GM23338 (cell line): Measurements from ENCODE around the gene ASMT. TPM values are rescaled to one million over a fixed set of nuclear protein-coding genes. Genes with fewer than 3 reads are reported as not detected.

Experiments
- ATAC-seq: fragments of 200-7000 bp; cut with Tn5 transposase; 3 replicates; pipeline ENCODE4 v1.9.1; 2020
- DNase-seq: peaks from one replicate; pipeline ENCODE4 v3.0.0-alpha.2; 2015; ENCODE audit warnings: low spot score
- H2AFZ ChIP-seq: fragments of 200-600 bp; sonication (generic); 2 replicates; pipeline ENCODE4 v1.8.0; 2016; ENCODE audit warnings: antibody characterized with exemption, mild to moderate bottlenecking, moderate library complexity
- H3F3A ChIP-seq: fragments of 200-600 bp; sonication (generic); replicated peaks from 2 replicates; pipeline ENCODE4 v1.8.0; 2017; ENCODE audit warnings: antibody characterized with exemption, mixed run types, low read depth
- H3K27ac ChIP-seq: fragments of 200-600 bp; sonication (generic); 2 replicates; pipeline ENCODE4 v1.6.1; 2016; ENCODE audit warnings: low read depth
- H3K27me3 ChIP-seq: fragments of 200-600 bp; sonication (generic); 2 replicates; pipeline ENCODE4 v1.8.0; 2016; ENCODE audit warnings: mild to moderate bottlenecking, mixed run types, moderate library complexity; ENCODE audit not compliant: insufficient read depth
- H3K36me3 ChIP-seq: fragments of 200-600 bp; sonication (generic); 2 replicates; pipeline ENCODE4 v1.8.0; 2016; ENCODE audit warnings: mild to moderate bottlenecking; ENCODE audit not compliant: insufficient read depth
- H3K4me1 ChIP-seq: fragments of 200-600 bp; sonication (generic); 2 replicates; pipeline ENCODE4 v1.8.0; 2016; ENCODE audit warnings: mild to moderate bottlenecking, moderate library complexity; ENCODE audit not compliant: insufficient read depth
- H3K4me2 ChIP-seq: fragments of 200-600 bp; sonication (generic); 2 replicates; pipeline ENCODE4 v1.7.1; 2017; ENCODE audit warnings: mixed run types
- H3K4me3 ChIP-seq: fragments of 200-600 bp; sonication (generic); 2 replicates; pipeline ENCODE4 v1.6.1; 2016; ENCODE audit warnings: mixed run types
- H3K79me2 ChIP-seq: fragments of 200-600 bp; sonication (generic); replicated peaks from 2 replicates; pipeline ENCODE4 v1.8.0; 2017; ENCODE audit warnings: mild to moderate bottlenecking; ENCODE audit not compliant: insufficient read depth
- H3K9me2 ChIP-seq: fragments of 200-600 bp; sonication (generic); 2 replicates; pipeline ENCODE4 v1.8.0; 2017; ENCODE audit not compliant: insufficient read depth
- H4K20me1 ChIP-seq: fragments of 200-600 bp; sonication (generic); replicated peaks from 2 replicates; pipeline ENCODE4 v1.8.0; 2017; ENCODE audit warnings: mild to moderate bottlenecking; ENCODE audit not compliant: insufficient read depth
- H3K27ac Mint-ChIP-seq: 2 replicates; pipeline ENCODE4 v1.8.0; 2020; ENCODE audit warnings: inconsistent platforms, mild to moderate bottlenecking, moderate library complexity, mixed read lengths
- H3K27me3 Mint-ChIP-seq: 3 replicates; pipeline ENCODE4 v1.8.0; 2022; ENCODE audit warnings: low read depth, mild to moderate bottlenecking, moderate library complexity, mixed read lengths, inconsistent platforms; ENCODE audit not compliant: insufficient read depth, poor library complexity
- H3K36me3 Mint-ChIP-seq: 3 replicates; pipeline ENCODE4 v1.8.0; 2021; ENCODE audit warnings: low read depth, mild to moderate bottlenecking, inconsistent platforms, moderate library complexity, mixed read lengths
- H3K4me1 Mint-ChIP-seq: 3 replicates; pipeline ENCODE4 v1.8.0; 2020; ENCODE audit warnings: mild to moderate bottlenecking, inconsistent platforms, mixed read lengths
- H3K4me3 Mint-ChIP-seq: 3 replicates; pipeline ENCODE4 v1.8.0; 2021; ENCODE audit warnings: moderate library complexity, mild to moderate bottlenecking, inconsistent platforms, mixed read lengths
- H3K9me3 Mint-ChIP-seq: 3 replicates; pipeline ENCODE4 v1.8.0; 2020; ENCODE audit warnings: moderate library complexity, mild to moderate bottlenecking, inconsistent platforms, mixed read lengths
- CREB1 ChIP-seq: fragments of 250-450 bp; sonication (Bioruptor Pico); IDR thresholded peaks from 2 replicates; pipeline ENCODE4 v1.5.0; 2020; ENCODE audit warnings: low read depth, mild to moderate bottlenecking, moderate library complexity
- CTCF ChIP-seq, 2 experiments: fragments of 200-600 bp in 1 of 2; sonication (generic) in 1 of 2; conservative IDR thresholded peaks; 2 replicates each; pipeline versions ENCODE4 v1.5.1 to v1.6.1; 2016 to 2017; ENCODE audit warnings: antibody characterized with exemption in 2 of 2, low read depth in 2 of 2, mild to moderate bottlenecking in 2 of 2, moderate library complexity in 1 of 2
- ETS1 ChIP-seq: IDR thresholded peaks from 2 replicates; pipeline ENCODE4 v1.6.1; 2016; ENCODE audit warnings: antibody characterized with exemption
- EZH2 ChIP-seq: fragments of 200-600 bp; sonication (generic); IDR thresholded peaks from one replicate; pipeline ENCODE4 v1.8.0; 2017; ENCODE audit warnings: antibody characterized with exemption, mild to moderate bottlenecking, low read depth; ENCODE audit not compliant: unreplicated experiment
- JUNB ChIP-seq: IDR thresholded peaks from one replicate; pipeline ENCODE4 v1.6.1; 2016; ENCODE audit warnings: antibody characterized with exemption; ENCODE audit not compliant: unreplicated experiment
- NANOG ChIP-seq: IDR thresholded peaks from 2 replicates; pipeline ENCODE4 v1.6.1; 2016; ENCODE audit warnings: antibody characterized with exemption, borderline replicate concordance
- REST ChIP-seq: IDR thresholded peaks from one replicate; pipeline ENCODE4 v1.6.1; 2018; ENCODE audit warnings: antibody characterized with exemption; ENCODE audit not compliant: unreplicated experiment
- polyA plus RNA-seq: library from polyadenylated mRNA; unstranded; fragments of >200 nt; fragmentation: Nextera tagmentation; extraction: Ambion mirVana; gene quantifications from 2 replicates; pipeline ENCODE4 v1.2.1, GENCODE V29; 2016
- total RNA-seq: library from RNA; depleted of rRNA; stranded (reverse); fragments of >200 nt; shearing (Covaris generic); gene quantifications from 2 replicates; pipeline ENCODE4 v1.2.3, GENCODE V29; 2014

Gene ASMT
- total and polyA plus RNA-seq, 2 experiments from 2014 or later, result 0.53 to 2.4 TPM

- TF ChIP-seq REST, result no peak
- TF ChIP-seq JUNB, result no peak
- no peak for TF ChIP-seq ETS1
- no peak for TF ChIP-seq EZH2
Observed at GRCh38 chrX:1646009-1646408, 31.1 kb downstream of the ASMT start (continued).

GRCh38 chrX:1649621-1650020 is 34.8 kb downstream of the ASMT start:
- peaks cover 19% of the 10 kb centered on the region for H3K27me3 Mint-ChIP-seq
- DNase-seq (peak; percentile 95), ATAC-seq (peak; percentile 75)
- H3K36me3 Mint-ChIP-seq, result peaks cover 27% of the 10 kb centered on the region
- Histone ChIP-seq H3K4me2 (peak overlapping the region; percentile 30; the same call in 1 of the 2 replicates), H2AFZ (no peak overlapping the region), H3K36me3 (no peaks in the 10 kb centered on the region), H3K4me3 (no peak overlapping the region; the same call in 1 of the 2 replicates), H3K4me1 (peaks cover 4% of the 10 kb centered on the region; the same call in 1 of the 2 replicates), H3K27ac (peak overlapping the region; percentile 34; the same call in 1 of the 2 replicates), H3K79me2 (no peaks in the 10 kb centered on the region), H3F3A (no peaks in the 10 kb centered on the region), H3K27me3 (no peaks in the 10 kb centered on the region), H3K9me2 (no peaks in the 10 kb centered on the region), H4K20me1 (no peaks in the 10 kb centered on the region)
- H3K27ac Mint-ChIP-seq, result no peak overlapping the region
- TF ChIP-seq CREB1 (CRISPR knock-in tag) (no peak), CTCF (conservative IDR thresholded peaks at IDR 0.05; ENCODE audit: low read depth in 2 of 2) (no peak), JUNB (no peak), NANOG (peak; percentile 82; the same call in 1 of the 2 replicates), EZH2 (no peak)
- peak overlapping the region; percentile 36; the same call in 1 of the 3 replicates for H3K4me3 Mint-ChIP-seq
- H3K4me1 Mint-ChIP-seq, result peaks cover 13% of the 10 kb centered on the region
- peaks cover 44% of the 10 kb centered on the region for H3K9me3 Mint-ChIP-seq
